Measurements from ENCODE around the gene FAM241A. TPM values are rescaled to one million over a fixed set of nuclear protein-coding genes. Genes with fewer than 3 reads are reported as not detected.

The FAM241A gene
- total RNA-seq, 2 donors from 2014 or later, result 2.0 to 2.6 TPM

DNA sequence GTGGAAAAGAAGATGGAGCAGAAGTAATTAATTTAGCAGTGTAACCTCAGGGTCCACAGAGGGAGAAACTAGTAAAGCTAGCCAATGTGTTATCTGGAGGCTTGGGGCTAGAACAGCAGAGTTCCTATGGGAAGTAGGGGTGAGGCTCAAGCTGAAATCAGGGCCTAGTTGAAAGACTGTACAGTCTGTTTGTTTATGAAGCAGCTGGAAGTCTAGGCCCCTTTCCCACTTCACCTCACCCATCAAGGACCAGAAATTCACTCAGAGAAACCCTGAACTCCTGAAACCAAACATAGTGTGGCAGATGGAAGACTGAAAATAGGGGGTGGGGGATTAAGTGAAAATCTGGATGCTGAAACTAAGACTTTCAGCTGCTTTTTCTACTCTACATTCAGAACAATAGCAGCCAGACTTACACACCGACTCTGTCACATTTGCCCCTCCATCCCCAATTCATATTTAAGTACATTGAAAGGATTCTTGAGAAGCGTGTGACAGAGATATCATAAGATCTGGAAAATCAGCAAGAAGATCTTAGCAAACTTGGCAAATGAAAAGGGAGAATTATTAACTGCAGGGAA is 32.6 kb upstream of the FAM241A start:
- peak overlapping the region; percentile 13 to 41 (median 30) for H3K27ac ChIP-seq
- intact Hi-C loops (cut with DNase I), result no loop called here
- no peaks in the 10 kb centered on the region for H3K9me3 ChIP-seq
- WGBS, 2 donors, result 74 to 79% methylated on average over 2 of the region's 2 CpGs
- peak in 3 of 4 donors; percentile 5 to 34 (median 12) for DNase-seq
- H3K4me3 ChIP-seq, result no peak overlapping the region
- peak; percentile 59 for ATAC-seq
- H3K4me1 ChIP-seq, result peaks cover 22% of the 10 kb centered on the region
- TF ChIP-seq, protein P1, sequence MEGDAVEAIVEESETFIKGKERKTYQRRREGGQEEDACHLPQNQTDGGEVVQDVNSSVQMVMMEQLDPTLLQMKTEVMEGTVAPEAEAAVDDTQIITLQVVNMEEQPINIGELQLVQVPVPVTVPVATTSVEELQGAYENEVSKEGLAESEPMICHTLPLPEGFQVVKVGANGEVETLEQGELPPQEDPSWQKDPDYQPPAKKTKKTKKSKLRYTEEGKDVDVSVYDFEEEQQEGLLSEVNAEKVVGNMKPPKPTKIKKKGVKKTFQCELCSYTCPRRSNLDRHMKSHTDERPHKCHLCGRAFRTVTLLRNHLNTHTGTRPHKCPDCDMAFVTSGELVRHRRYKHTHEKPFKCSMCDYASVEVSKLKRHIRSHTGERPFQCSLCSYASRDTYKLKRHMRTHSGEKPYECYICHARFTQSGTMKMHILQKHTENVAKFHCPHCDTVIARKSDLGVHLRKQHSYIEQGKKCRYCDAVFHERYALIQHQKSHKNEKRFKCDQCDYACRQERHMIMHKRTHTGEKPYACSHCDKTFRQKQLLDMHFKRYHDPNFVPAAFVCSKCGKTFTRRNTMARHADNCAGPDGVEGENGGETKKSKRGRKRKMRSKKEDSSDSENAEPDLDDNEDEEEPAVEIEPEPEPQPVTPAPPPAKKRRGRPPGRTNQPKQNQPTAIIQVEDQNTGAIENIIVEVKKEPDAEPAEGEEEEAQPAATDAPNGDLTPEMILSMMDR (IDR thresholded peaks at IDR 0.05), result no peak
- no peak for TF ChIP-seq POLR2A (IDR thresholded peaks at IDR 0.05)
- no peaks in the 10 kb centered on the region for H3K27me3 ChIP-seq
- H3K36me3 ChIP-seq (replicated peaks in 1 of 2; ENCODE audit: insufficient read depth in 1 of 2, low read depth in 2 of 2), result no peaks in the 10 kb centered on the region

GRCh38 chr4:112113864-112114263 is 31.4 kb upstream of the FAM241A start:
- Histone ChIP-seq H3K27me3 (no peaks in the 10 kb centered on the region), H3K36me3 (replicated peaks in 1 of 2; ENCODE audit: insufficient read depth in 1 of 2, low read depth in 2 of 2) (no peaks in the 10 kb centered on the region), H3K4me1 (peaks cover 22% of the 10 kb centered on the region), H3K9me3 (no peaks in the 10 kb centered on the region), H3K27ac (peak overlapping the region in 1 of 4 donors; percentile 41), H3K4me3 (no peak overlapping the region)
- DNase-seq (no peak), ATAC-seq (no peak)
- intact Hi-C loops (cut with DNase I), result no loop called here
- TF ChIP-seq POLR2A (IDR thresholded peaks at IDR 0.05), result no peak

GRCh38 chr4:112114452-112114851 is 30.8 kb upstream of the FAM241A start:
- Histone ChIP-seq H3K36me3 (replicated peaks in 1 of 2; ENCODE audit: insufficient read depth in 1 of 2, low read depth in 2 of 2) (no peaks in the 10 kb centered on the region), H3K4me1 (peaks cover 22% of the 10 kb centered on the region), H3K27ac (no peak overlapping the region), H3K9me3 (no peaks in the 10 kb centered on the region), H3K4me3 (no peak overlapping the region), H3K27me3 (no peaks in the 10 kb centered on the region)
- DNase-seq, result no peak
- intact Hi-C loops (cut with DNase I), result no loop called here
- TF ChIP-seq, protein P1 (IDR thresholded peaks at IDR 0.05), result no peak
- TF ChIP-seq POLR2A (IDR thresholded peaks at IDR 0.05), result no peak
- ATAC-seq, result no peak

DNA sequence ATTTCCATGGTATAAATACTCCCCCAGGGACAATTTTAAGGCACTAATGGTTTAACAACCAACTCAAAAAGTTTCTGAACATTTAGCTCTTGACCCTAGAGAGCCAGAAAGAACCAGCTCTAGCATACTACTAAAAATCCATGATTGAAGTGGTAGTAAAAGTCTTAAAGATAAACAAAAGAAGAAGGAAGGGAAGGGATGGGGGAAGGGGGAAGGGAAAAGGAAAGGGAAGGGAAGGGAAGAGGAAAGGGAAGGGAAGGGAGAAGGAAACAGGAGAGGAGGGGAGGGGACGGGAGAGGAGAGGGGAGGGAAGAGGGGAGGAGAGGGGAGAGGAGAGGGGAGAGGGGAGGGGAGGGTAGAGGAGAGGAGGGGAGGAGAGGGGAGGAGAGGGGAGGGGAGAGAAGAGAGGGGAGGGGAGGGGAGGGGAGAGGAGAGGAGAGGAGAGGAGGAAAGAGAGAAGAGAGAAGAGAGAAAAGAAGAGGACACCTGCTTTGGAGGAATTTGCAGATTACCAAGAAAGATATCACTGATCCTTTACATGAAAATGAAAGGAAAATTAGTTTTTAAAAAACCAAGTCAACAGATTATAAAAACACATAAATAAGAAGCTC is 26.4 kb upstream of the FAM241A start:
- H3K4me1 ChIP-seq, result peaks cover 3% of the 10 kb centered on the region
- TF ChIP-seq, protein P1 (IDR thresholded peaks at IDR 0.05), result no peak
- TF ChIP-seq POLR2A (IDR thresholded peaks at IDR 0.05), result no peak
- H3K9me3 ChIP-seq, result no peaks in the 10 kb centered on the region
- no peak overlapping the region for H3K4me3 ChIP-seq
- 80 to 86% methylated on average over 1 of the region's 1 CpG for WGBS, 2 donors
- H3K27me3 ChIP-seq, result no peaks in the 10 kb centered on the region
- intact Hi-C loops (cut with DNase I), result no loop called here
- no peak for ATAC-seq
- H3K36me3 ChIP-seq (replicated peaks in 1 of 2; ENCODE audit: insufficient read depth in 1 of 2, low read depth in 2 of 2), result no peaks in the 10 kb centered on the region
- no peak for DNase-seq
- H3K27ac ChIP-seq, result no peak overlapping the region

DNA sequence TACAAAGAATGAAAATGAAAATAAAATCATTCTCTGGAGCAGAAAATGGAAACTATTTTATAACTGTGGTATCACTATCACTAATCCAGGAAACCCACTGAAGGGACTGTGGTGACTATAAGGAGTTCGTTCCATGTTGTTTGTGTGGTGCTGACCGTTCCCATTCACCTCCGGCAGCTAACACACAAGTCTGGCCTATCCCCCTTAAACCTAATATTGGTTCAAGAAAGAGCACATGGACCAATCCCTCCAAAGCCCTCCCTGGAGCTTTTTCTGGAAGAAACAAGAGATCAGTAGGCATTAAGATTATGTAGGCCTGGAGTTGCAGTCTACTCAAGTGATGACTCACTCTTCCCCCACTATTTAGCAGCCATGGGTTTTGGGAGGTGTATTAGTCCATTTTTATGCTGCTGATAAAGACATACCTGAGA is 25.9 kb upstream of the FAM241A start:
- 66 to 81% methylated on average over 3 of the region's 3 CpGs for WGBS, 2 donors
- no peak overlapping the region for H3K27ac ChIP-seq

More for the DNA sequence above, 25.9 kb upstream of the FAM241A start:
- Histone ChIP-seq H3K4me3 (no peak overlapping the region), H3K27me3 (no peaks in the 10 kb centered on the region), H3K4me1 (no peaks in the 10 kb centered on the region), H3K9me3 (no peaks in the 10 kb centered on the region), H3K36me3 (replicated peaks in 1 of 2; ENCODE audit: insufficient read depth in 1 of 2, low read depth in 2 of 2) (no peaks in the 10 kb centered on the region)
- ATAC-seq (no peak), DNase-seq (no peak)
- TF ChIP-seq, protein P1 (IDR thresholded peaks at IDR 0.05), result no peak
- no peak for TF ChIP-seq POLR2A (IDR thresholded peaks at IDR 0.05)
- intact Hi-C loops (cut with DNase I), result no loop called here

All from body of pancreas (tissue), 4 donors.